IPS-NIHi7 (cell line): ENCODE results near the gene ABHD13.
"Not testable (repeated sequence)": the region's sequence is repeated elsewhere in the genome, so short reads cannot be mapped to it uniquely, and the experiment has no call there.

Experiments used
- DNase-seq: peaks from one replicate; pipeline ENCODE4 v3.0.0; 2012; ENCODE audit warnings: mixed read lengths; ENCODE audit errors: extremely low spot score

ABHD13 gene

GRCh38 chr13:108218044-108218974 is at the start of gene ABHD13:
Gene ABHD13, plus strand, starts transcription at chr13:108218392. Its CDS starts 10,827 bp downstream, at chr13:108229219.
- peak; percentile 94 for DNase-seq

- DNase-seq = no peak
Measured at GRCh38 chr13:108168929-108169328, 49.3 kb upstream of the ABHD13 start.

- peak; percentile 66 for DNase-seq
Measured at GRCh38 chr13:108176685-108177274, 41.4 kb upstream of the ABHD13 start.

DNA sequence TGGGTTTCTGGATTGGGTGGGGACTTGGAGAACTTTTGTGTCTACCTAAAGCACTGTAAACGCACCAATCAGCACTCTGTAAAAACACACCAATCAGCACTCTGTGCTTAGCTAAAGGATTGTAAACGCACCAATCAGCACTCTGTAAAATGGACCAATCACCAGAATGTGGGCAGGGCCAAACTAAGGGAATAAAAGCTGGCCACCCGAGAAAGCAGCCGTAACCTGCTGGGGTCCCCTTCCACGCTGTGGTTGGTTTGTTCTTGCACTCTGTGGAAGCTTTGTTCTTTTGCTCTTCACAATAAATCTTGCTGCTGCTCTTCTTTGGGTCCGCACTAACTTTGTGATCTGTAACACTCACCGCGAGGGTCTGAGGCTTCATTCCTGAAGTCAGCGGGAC is 40.1 kb upstream of the ABHD13 start:
- no peak for DNase-seq

DNA sequence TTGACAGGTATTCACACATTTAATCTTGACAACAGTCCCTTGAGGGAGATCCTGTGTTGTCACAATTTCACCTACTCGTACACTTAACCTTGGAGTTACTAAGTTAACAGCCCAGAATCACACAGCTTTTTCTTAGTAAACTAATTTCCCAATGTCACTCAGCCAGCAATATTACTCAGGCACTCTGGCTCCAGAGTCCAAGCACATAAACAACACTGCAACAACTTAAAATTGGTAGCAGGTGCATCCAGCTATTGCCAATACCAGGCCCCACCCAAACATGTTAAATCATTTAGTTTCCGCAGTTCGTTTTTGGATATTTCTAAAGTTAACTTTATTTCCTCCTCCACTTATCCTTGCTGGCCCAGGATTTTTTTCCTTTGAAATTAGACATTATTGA is 35.5 kb upstream of the ABHD13 start:
- DNase-seq = no peak

DNA sequence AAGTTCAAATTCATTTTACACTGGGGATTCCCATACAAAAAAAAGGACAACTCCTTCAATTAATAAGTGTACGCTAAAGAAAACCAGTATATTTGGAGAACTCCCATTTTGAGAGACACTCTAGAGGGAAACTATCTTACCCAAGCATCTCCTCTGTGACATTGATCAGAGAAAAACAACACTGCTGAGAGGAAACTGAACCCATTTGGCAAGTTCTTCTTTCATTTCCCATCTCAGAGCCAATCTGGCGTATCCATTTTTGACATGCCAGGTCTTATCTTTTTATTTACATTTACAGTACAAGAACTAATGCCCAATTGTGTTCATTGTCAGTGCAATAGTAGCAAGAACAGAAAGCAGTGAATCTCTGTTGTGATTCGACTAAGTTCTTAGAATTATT is 33.0 kb upstream of the ABHD13 start:
- no peak for DNase-seq

- no peak for DNase-seq
Measured at GRCh38 chr13:108188260-108188659, 29.9 kb upstream of the ABHD13 start.

GRCh38 chr13:108190897-108191296 is 27.3 kb upstream of the ABHD13 start:
- no peak for DNase-seq

GRCh38 chr13:108193806-108194205 is 24.4 kb upstream of the ABHD13 start:
- DNase-seq = no peak

DNA sequence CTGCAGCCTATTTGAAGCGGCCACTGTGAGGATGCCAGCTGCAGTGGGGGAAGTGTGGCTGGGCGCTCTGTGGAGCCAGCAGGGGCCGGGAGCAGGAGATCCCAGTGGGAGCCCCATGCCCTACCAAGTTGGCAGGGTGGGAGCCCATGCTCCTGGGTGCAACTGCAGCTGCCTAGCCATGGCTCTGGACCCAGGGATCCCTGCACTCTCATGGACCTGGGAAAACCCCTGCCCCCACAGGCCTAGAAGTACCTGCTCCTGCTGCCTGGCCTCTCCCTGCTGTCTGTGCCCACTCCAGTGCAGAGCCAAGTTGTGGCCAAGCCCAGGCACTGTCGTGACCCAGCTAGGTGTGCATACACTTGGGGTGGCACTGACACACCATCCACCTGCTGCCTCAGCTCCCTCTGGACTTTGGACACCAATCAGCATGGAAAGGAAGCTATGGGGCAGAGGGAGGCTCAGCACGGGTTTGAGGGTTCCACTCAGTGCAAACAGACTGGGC is 23.7 kb upstream of the ABHD13 start:
- DNase-seq = no peak

- no peak for DNase-seq
Measured at GRCh38 chr13:108195146-108195545, 23.0 kb upstream of the ABHD13 start.

- no peak for DNase-seq
Measured at GRCh38 chr13:108195861-108196260, 22.3 kb upstream of the ABHD13 start.

DNA sequence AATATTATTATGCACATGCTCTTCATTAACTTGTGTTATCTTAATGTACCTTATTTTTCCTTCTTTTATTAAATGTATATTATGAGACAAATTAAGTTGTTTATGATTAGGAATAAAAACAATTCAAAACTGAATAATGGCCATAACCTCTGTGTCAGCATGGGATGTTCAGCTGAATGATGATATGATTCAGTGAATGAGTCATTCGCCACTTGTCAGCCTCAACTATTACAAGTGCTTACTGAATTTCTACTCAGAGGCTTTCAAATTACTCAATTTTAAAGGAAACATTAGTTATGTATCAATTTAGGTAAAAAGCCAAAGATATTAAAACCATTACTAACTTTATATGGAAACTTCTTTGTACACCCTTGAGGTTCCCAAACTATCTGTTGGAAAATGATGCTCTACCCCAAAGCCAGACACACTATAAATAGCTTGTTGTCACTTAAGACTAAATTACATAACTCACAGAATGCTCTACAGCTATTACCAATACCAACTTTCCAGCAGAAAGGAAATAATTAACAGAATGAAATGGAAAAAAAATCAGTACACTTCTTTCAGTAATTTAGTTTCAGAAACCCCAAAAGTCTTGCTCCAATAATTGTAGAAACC is 17.3 kb upstream of the ABHD13 start:
- DNase-seq = no peak

GRCh38 chr13:108210551-108210950 is 7.6 kb upstream of the ABHD13 start:
- no peak for DNase-seq

- no peak for DNase-seq
Measured at GRCh38 chr13:108212886-108213285, 5.3 kb upstream of the ABHD13 start.

GRCh38 chr13:108213946-108214345 is 4.2 kb upstream of the ABHD13 start:
- no peak for DNase-seq

DNA sequence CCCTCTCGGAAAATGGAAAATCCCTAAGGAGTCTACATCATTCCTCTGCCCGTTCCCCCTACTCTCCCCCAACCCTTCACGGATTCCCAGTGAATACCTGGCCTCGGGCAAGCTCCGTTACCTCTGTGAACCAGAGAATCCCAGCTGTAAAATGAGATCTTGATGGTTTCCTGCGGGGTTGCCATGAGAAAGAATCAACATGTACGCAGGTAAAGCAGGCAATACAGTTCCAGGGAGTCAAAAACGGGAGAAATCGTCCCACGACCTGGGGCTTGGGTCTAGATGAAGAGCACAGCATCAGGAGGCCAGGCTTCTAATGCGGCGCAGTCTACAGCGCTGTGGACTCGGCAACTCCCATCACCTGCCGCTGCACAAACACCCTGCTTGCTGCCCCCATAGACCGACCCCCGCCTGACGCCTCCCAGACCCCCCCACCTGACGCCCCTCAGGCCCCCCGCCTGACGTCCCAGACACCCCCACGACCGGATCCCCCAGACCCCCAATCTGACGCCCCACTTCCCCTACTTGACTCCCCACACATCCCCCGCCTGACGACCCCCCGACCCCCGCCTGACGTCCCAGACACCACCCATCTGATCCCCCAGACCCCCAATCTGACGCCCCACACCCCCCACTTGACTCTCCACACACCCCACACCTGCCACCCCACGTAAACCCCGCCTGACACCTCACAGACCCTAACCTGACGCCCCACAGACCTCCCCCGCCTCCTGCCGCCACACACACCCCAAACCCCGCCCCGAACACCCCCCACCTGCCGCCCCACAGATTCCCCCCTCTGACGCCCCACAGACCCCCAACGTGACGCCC is 3.5 kb upstream of the ABHD13 start:
- DNase-seq = peak; percentile 40

DNA sequence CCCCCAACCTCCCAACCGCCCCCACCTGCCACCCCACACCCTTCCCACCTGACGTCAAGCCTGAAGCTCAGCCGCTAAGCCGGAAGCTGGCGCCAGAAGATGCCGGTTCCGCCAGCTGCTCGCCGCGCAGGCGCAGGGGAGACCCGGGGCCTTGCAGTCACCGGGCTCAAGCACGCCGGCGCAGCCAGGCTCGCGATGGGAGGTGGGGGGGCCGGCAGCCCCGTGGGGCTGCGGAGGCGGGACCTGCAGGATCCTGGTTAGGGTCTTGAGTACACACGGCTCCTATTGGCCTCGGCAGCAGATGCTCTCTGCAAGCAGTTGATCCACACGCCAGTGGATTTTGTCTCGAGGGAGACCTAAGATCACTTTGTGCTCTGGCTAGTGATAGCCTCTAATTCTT is 2.8 kb upstream of the ABHD13 start, which contains the start of gene LIG4:
LIG4 (minus strand) TSS at position 101 of the 400 bp plus-strand sequence. CDS start 4,268 bp downstream, outside the sequence.
- DNase-seq = peak; percentile 93

DNA sequence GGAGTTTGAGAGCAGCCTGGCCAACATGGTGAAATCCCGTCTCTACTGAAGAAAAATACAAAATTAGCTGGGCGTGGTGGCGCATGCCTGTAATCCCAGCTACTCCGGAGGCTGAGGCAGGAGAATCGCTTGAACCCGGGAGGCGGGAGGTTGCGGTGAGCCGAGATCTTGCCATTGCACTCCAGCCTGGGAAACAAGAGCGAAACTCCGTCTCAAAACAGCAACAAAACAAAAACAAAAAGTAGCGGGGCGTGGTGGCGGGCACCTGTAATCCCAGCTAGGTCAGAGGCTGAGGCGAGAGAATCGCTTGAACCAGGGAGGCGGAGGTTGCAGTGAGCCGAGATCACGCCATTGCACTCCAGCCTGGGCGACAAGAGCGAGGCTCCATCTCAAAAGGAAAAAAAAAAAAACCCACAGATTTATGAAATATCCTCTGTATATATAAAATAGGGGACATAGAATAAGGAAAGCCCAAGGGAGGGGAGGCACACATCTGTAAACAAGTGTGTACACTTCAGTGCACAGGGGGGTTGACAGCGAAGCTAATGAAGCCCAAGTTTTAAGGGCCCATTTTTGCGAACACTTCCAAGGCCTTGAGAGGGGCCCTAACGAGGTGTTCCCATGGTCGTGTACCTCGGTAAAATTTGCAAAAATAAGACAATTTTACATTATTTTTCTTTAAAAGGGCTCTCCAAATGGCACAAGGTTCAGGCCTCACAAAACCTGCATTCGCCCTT is 717 bp upstream of the ABHD13 start:
- not testable (repeated sequence) for DNase-seq

DNA sequence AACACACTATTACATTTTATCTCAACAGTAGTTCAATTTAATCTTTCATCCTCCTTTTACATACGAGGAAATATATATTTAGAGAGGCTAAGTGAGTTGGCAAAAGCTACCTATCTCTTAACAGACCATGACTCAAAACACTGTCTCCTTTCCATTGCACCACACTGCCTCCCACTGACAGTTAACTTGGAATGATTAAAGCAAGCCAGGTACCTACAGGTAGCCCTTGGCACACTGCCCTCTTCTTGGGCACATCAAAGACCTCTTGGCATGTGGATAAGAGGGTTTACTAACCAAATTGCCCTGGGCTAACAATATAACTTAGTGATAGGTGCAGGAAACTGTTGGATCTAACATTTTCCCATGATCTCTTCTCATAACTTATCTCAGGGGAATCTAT is 1.8 kb downstream of the ABHD13 start:
- no peak for DNase-seq
